Measurements from ENCODE around the gene GRK2. TPM values are rescaled to one million over a fixed set of nuclear protein-coding genes. Genes with fewer than 3 reads are reported as not detected.

Gene GRK2
- total RNA-seq, 2 donors from 2014 or later = 27.4 to 36.3 TPM

GRCh38 chr11:67322049-67322448 lies 55.8 kb downstream of the GRK2 start:
- TF ChIP-seq POLR2A (IDR thresholded peaks at IDR 0.05) (no peak), CTCF (IDR thresholded peaks at IDR 0.05) (no peak)
- no peaks in the 10 kb centered on the region for H3K9me3 ChIP-seq
- H3K4me1 ChIP-seq = peaks cover 10% of the 10 kb centered on the region
- intact Hi-C loops (cut with DNase I) = no loop called here
- no peak overlapping the region for H3K4me3 ChIP-seq
- H3K36me3 ChIP-seq (replicated peaks in 1 of 2; ENCODE audit: insufficient read depth in 1 of 2, low read depth in 2 of 2) = no peaks in the 10 kb centered on the region
- ATAC-seq = no peak
- H3K27ac ChIP-seq = no peak overlapping the region
- H3K27me3 ChIP-seq = no peaks in the 10 kb centered on the region
- WGBS, 2 donors = 91 to 97% methylated on average over 3 of the region's 3 CpGs
- no peak for DNase-seq

GRCh38 chr11:67323526-67323925 lies 57.3 kb downstream of the GRK2 start:
- no peak for DNase-seq
- intact Hi-C loops (cut with DNase I) = no loop called here
- ATAC-seq = no peak

GRCh38 chr11:67332081-67332691 lies 65.9 kb downstream of the GRK2 start:
- TF ChIP-seq POLR2A (IDR thresholded peaks at IDR 0.05) (no peak), CTCF (IDR thresholded peaks at IDR 0.05) (no peak)
- Histone ChIP-seq H3K9me3 (no peaks in the 10 kb centered on the region), H3K27ac (no peak overlapping the region), H3K36me3 (replicated peaks in 1 of 2; ENCODE audit: insufficient read depth in 1 of 2, low read depth in 2 of 2) (no peaks in the 10 kb centered on the region), H3K4me1 (no peaks in the 10 kb centered on the region), H3K4me3 (no peak overlapping the region), H3K27me3 (no peaks in the 10 kb centered on the region)
- intact Hi-C loops (cut with DNase I) = no loop called here
- ATAC-seq (no peak), DNase-seq (no peak)
- WGBS, 2 donors = 85 to 86% methylated on average over 6 of the region's 6 CpGs

More at GRCh38 chr11:67323526-67323925, 57.3 kb downstream of the GRK2 start:
- 75 to 79% methylated on average over 5 to 7 of the region's 7 CpGs for WGBS, 2 donors
- H3K27ac ChIP-seq = no peak overlapping the region
- H3K9me3 ChIP-seq = no peaks in the 10 kb centered on the region
- no peak overlapping the region for H3K4me3 ChIP-seq
- no peaks in the 10 kb centered on the region for H3K27me3 ChIP-seq
- TF ChIP-seq POLR2A (IDR thresholded peaks at IDR 0.05) (no peak), CTCF (IDR thresholded peaks at IDR 0.05) (no peak)
- H3K36me3 ChIP-seq (replicated peaks in 1 of 2; ENCODE audit: insufficient read depth in 1 of 2, low read depth in 2 of 2) = no peaks in the 10 kb centered on the region
- H3K4me1 ChIP-seq = peaks cover 8% of the 10 kb centered on the region

Other genes starting within 250 kb of the GRK2 start
- gene SYT12, start 243.3 kb upstream of the GRK2 start, total RNA-seq = under 1 TPM in 1 of 2 donors, not detected in 1; 0.78 TPM
- 10 to 100 TPM; 19.1 to 33.5 TPM for gene RHOD, start 209.6 kb upstream of the GRK2 start, total RNA-seq
- gene KDM2A, start 147.2 kb upstream of the GRK2 start, total RNA-seq = 10 to 100 TPM; 26.5 to 29.0 TPM
- gene ANKRD13D, start 22.8 kb downstream of the GRK2 start, total RNA-seq = 10 to 100 TPM; 18.2 to 39.6 TPM
- gene SSH3, start 37.1 kb downstream of the GRK2 start, total RNA-seq = 10 to 100 TPM; 16.2 to 30.6 TPM
- 100 to 1,000 TPM in 1 of 2 donors, 10 to 100 TPM in 1; 82.1 to 103 TPM for gene POLD4, start 87.1 kb downstream of the GRK2 start, total RNA-seq
- gene CLCF1, start 107.1 kb downstream of the GRK2 start, total RNA-seq = 10 to 100 TPM in 1 of 2 donors, 1 to 10 TPM in 1; 2.3 to 14.5 TPM
- gene RAD9A, start 125.5 kb downstream of the GRK2 start, total RNA-seq = 10 to 100 TPM; 22.6 to 49.4 TPM
- gene PPP1CA, start 135.4 kb downstream of the GRK2 start, total RNA-seq = 100 to 1,000 TPM in 1 of 2 donors, 10 to 100 TPM in 1; 81.1 to 104 TPM
- gene TBC1D10C, start 137.6 kb downstream of the GRK2 start, total RNA-seq = 1 to 10 TPM; 1.6 to 4.3 TPM
- gene CARNS1, start 149.2 kb downstream of the GRK2 start, total RNA-seq = 1 to 10 TPM; 2.1 to 2.6 TPM
- gene RPS6KB2, start 162.0 kb downstream of the GRK2 start, total RNA-seq = 10 to 100 TPM; 34.9 to 36.1 TPM
- gene PTPRCAP, start 171.2 kb downstream of the GRK2 start, total RNA-seq = 1 to 10 TPM; 6.0 to 6.9 TPM
- gene CORO1B, start 177.0 kb downstream of the GRK2 start, total RNA-seq = 10 to 100 TPM; 53.1 to 55.3 TPM
- not detected for gene GPR152, start 186.3 kb downstream of the GRK2 start, total RNA-seq
- 1 to 10 TPM in 1 of 2 donors, not detected in 1; 3.1 TPM for gene CABP4, start 188.9 kb downstream of the GRK2 start, total RNA-seq
- 100 to 1,000 TPM in 1 of 2 donors, 10 to 100 TPM in 1; 69.5 to 118 TPM for gene TMEM134, start 202.8 kb downstream of the GRK2 start, total RNA-seq
- 10 to 100 TPM; 21.4 to 39.7 TPM for gene AIP, start 216.6 kb downstream of the GRK2 start, total RNA-seq
- gene PITPNM1, start 238.9 kb downstream of the GRK2 start, total RNA-seq = 10 to 100 TPM in 1 of 2 donors, 1 to 10 TPM in 1; 8.6 to 24.4 TPM
- 10 to 100 TPM; 56.7 to 59.4 TPM for gene CDK2AP2, start 241.7 kb downstream of the GRK2 start, total RNA-seq

Measured in body of pancreas (tissue), 4 donors.